ENCODE data around the gene PRUNE2.

The PRUNE2 gene

GRCh38 chr9:76725885-76726284, 180.0 kb downstream of the PRUNE2 start:
- DNase-seq = peak; percentile 74

GRCh38 chr9:76725011-76725546, 180.8 kb downstream of the PRUNE2 start:
- DNase-seq = peak; percentile 61

GRCh38 chr9:76720245-76720644, 185.7 kb downstream of the PRUNE2 start:
- DNase-seq = no peak

- peak; percentile 58 for DNase-seq
Measured at GRCh38 chr9:76718166-76718565, 187.7 kb downstream of the PRUNE2 start.

GRCh38 chr9:76717613-76718012, 188.3 kb downstream of the PRUNE2 start:
- DNase-seq = no peak

- DNase-seq = peak; percentile 93
Measured at GRCh38 chr9:76717176-76717575, 188.7 kb downstream of the PRUNE2 start.

GRCh38 chr9:76716085-76716672, 189.7 kb downstream of the PRUNE2 start:
- peak; percentile 63 for DNase-seq

GRCh38 chr9:76713381-76713780, 192.5 kb downstream of the PRUNE2 start:
- DNase-seq = no peak

- no peak for DNase-seq
Measured at GRCh38 chr9:76709020-76709419, 196.9 kb downstream of the PRUNE2 start.

- no peak for DNase-seq
Measured at GRCh38 chr9:76707510-76707909, 198.4 kb downstream of the PRUNE2 start.

GRCh38 chr9:76704593-76705204, 201.2 kb downstream of the PRUNE2 start:
- peak; percentile 88 for DNase-seq

GRCh38 chr9:76703270-76703669, 202.6 kb downstream of the PRUNE2 start:
- DNase-seq = no peak

- DNase-seq = no peak
Measured at GRCh38 chr9:76701441-76702039, 204.4 kb downstream of the PRUNE2 start.

GRCh38 chr9:76700916-76701315, 205.0 kb downstream of the PRUNE2 start:
- DNase-seq = no peak

- DNase-seq = no peak
Measured at GRCh38 chr9:76699971-76700370, 205.9 kb downstream of the PRUNE2 start.

GRCh38 chr9:76697554-76697953, 208.4 kb downstream of the PRUNE2 start:
- peak; percentile 38 for DNase-seq

GRCh38 chr9:76697081-76697480, 208.8 kb downstream of the PRUNE2 start:
- no peak for DNase-seq

GRCh38 chr9:76693912-76694311, 212.0 kb downstream of the PRUNE2 start:
- DNase-seq = no peak

GRCh38 chr9:76692458-76693129, 213.3 kb downstream of the PRUNE2 start:
- DNase-seq = no peak

- peak; percentile 91 for DNase-seq
Measured at GRCh38 chr9:76691517-76692313, 214.2 kb downstream of the PRUNE2 start.

- no peak for DNase-seq
Measured at GRCh38 chr9:76690973-76691370, 214.9 kb downstream of the PRUNE2 start.

- no peak for DNase-seq
Measured at GRCh38 chr9:76690246-76690972, 215.5 kb downstream of the PRUNE2 start.
